Measurements from ENCODE around the gene KIF9. TPM values are rescaled to one million over a fixed set of nuclear protein-coding genes. Genes with fewer than 3 reads are reported as not detected.

Gene KIF9
- total and polyA plus RNA-seq, 2 of the 8 experiments (the other 6 are each of a cell fraction or from before 2014, with no cell fraction given) = 5.0 to 8.0 TPM

- Histone ChIP-seq H3K9ac (replicated peaks in 1 of 4; ENCODE audit: extremely low read depth in 1 of 4, low read depth in 3 of 4, low read length in 3 of 4) (no peak overlapping the region), H3K4me2 (ENCODE audit: insufficient read depth in 1 of 2, low read depth in 2 of 2, low read length in 2 of 2) (no peak overlapping the region), H3K23me2 (ENCODE audit: low read depth, low read length) (no peaks in the 10 kb centered on the region), H3K27ac (ENCODE audit: low read depth, low read length) (no peak overlapping the region), H2BK5ac (ENCODE audit: low read depth, low read length) (no peak overlapping the region), H2AK5ac (ENCODE audit: low read depth, low read length) (no peak overlapping the region), H3K27me3 (replicated peaks in 1 of 4; ENCODE audit: control insufficient read depth in 3 of 4, extremely low read depth in 1 of 4, insufficient read depth in 3 of 4, low read length in 3 of 4) (no peaks in the 10 kb centered on the region), H3K4me3 (ENCODE audit: extremely low read depth in 1 of 4, insufficient read depth in 2 of 4, low read depth in 3 of 4, low read length in 4 of 4) (no peak overlapping the region), H4K91ac (replicated peaks; ENCODE audit: insufficient read length, low read length) (no peak overlapping the region), H3K23ac (ENCODE audit: insufficient read length) (no peak overlapping the region), H2BK120ac (replicated peaks; ENCODE audit: low read depth, low read length) (no peak overlapping the region), H2BK12ac (ENCODE audit: low read depth, low read length) (no peak overlapping the region), H3K9me3 (ENCODE audit: insufficient read depth in 2 of 2, low read depth in 1 of 2, low read length in 1 of 2) (no peaks in the 10 kb centered on the region), H4K20me1 (replicated peaks in 1 of 2; ENCODE audit: control insufficient read depth in 1 of 2, insufficient read depth in 2 of 2, low read length in 2 of 2) (no peaks in the 10 kb centered on the region), H2BK15ac (ENCODE audit: low read length) (no peak overlapping the region), H3K79me1 (ENCODE audit: low read depth, low read length) (no peaks in the 10 kb centered on the region), H3K14ac (ENCODE audit: insufficient read length) (no peak overlapping the region), H4K5ac (ENCODE audit: insufficient read length, low read depth, low read length) (no peak overlapping the region), H3K79me2 (ENCODE audit: control insufficient read depth in 1 of 2, insufficient read depth in 2 of 2, low read length in 2 of 2) (no peaks in the 10 kb centered on the region), H3K36me3 (ENCODE audit: control insufficient read depth in 2 of 4, insufficient read depth in 4 of 4, low read length in 3 of 4) (peaks cover 16 to 44% (median 29%) of the 10 kb centered on the region in 4 experiments; a peak in 7 of 8 replicates), H4K8ac (ENCODE audit: extremely low read depth, insufficient read depth, low read length) (no peak overlapping the region), H3K4ac (replicated peaks; ENCODE audit: insufficient read length, low read depth, low read length) (no peak overlapping the region), H2BK20ac (ENCODE audit: low read length) (no peak overlapping the region), H2AFZ (ENCODE audit: low read length) (no peak overlapping the region), H3K18ac (ENCODE audit: extremely low read depth, low read length) (no peak overlapping the region), H3K4me1 (replicated peaks in 1 of 4; ENCODE audit: control insufficient read depth in 3 of 4, insufficient read depth in 4 of 4, low read length in 3 of 4) (no peaks in the 10 kb centered on the region), H3K56ac (replicated peaks; ENCODE audit: insufficient read length, low read depth, low read length) (no peak overlapping the region)
- POLR2A ChIA-PET (ENCODE audit: partially characterized antibody) = interaction anchor here (1.0 kb wide), 1 partner anchor 11 kb away, joined by 4 read pairs; no protein-coding TSS in a partner anchor
- FAIRE-seq = peak; percentile 62
- peak; percentile 29 to 75 for DNase-seq (ENCODE audit: low read depth in 1 of 2, low spot score in 2 of 2)
- 27% methylated on average over 2 of the region's 2 CpGs; no CpG with 5 or more reads in 1 of the 2 experiments for WGBS, 2 experiments (ENCODE audit: extremely low coverage in 1 of 2, insufficient coverage in 1 of 2, insufficient read length in 1 of 2, insufficient replicate concordance in 2 of 2, low coverage in 1 of 2, low lambda C conversion rate in 2 of 2, missing lambda C conversion rate in 1 of 2)
- CTCF ChIA-PET (ENCODE audit: partially characterized antibody) = interaction anchor here (0.7 to 7.1 kb wide), 44 partner anchors 9 to 453 kb away, joined by 3 to 59 read pairs (median 4); partner anchors contain the start of genes KIF9 and KLHL18
- TF ChIP-seq CREB1 (IDR thresholded peaks at IDR 0.05) (peak; percentile 8; the same call in 1 of the 2 replicates), MAX (IDR thresholded peaks at IDR 0.05) (no peak), RAD21 (IDR thresholded peaks at IDR 0.05 in 1 of 2, conservative IDR thresholded peaks at IDR 0.05 in 1 of 2; ENCODE audit: low read depth in 2 of 2, low read length in 2 of 2) (peak; percentile 89 to 91), KDM1A (IDR thresholded peaks at IDR 0.05; ENCODE audit: borderline replicate concordance, low read length) (no peak), SAP30 (IDR thresholded peaks at IDR 0.05; ENCODE audit: insufficient read depth, insufficient replicate concordance, low read length) (no peak), CBX8 (IDR thresholded peaks at IDR 0.05; ENCODE audit: borderline replicate concordance, low read depth, low read length) (no peak), BACH1 (IDR thresholded peaks at IDR 0.05; ENCODE audit: low read length) (no peak), SIX5 (IDR thresholded peaks at IDR 0.05; ENCODE audit: low read depth, low read length) (no peak), ASH2L (IDR thresholded peaks at IDR 0.05; ENCODE audit: low read length) (no peak), YY1 (IDR thresholded peaks at IDR 0.05; ENCODE audit: low read depth, low read length) (no peak)
Observed at GRCh38 chr3:47324278-47324865, 41.8 kb upstream of the KIF9 start.
